Hepatocyte (in vitro differentiated cells): Measurements from ENCODE around the gene POU2F1.

Experiments used
- EZH2 ChIP-seq: fragments of 200-600 bp; sonication (generic); IDR thresholded peaks from 2 replicates; pipeline ENCODE4 v1.6.1; 2016; ENCODE audit warnings: antibody characterized with exemption, mild to moderate bottlenecking, borderline replicate concordance
- TF ChIP-seq, protein P1 (sequence below): fragments of 200-600 bp; sonication (generic); IDR thresholded peaks from 2 replicates; pipeline ENCODE4 v1.5.1; 2016; ENCODE audit warnings: antibody characterized with exemption, mild to moderate bottlenecking; ENCODE audit not compliant: poor library complexity

DNA sequence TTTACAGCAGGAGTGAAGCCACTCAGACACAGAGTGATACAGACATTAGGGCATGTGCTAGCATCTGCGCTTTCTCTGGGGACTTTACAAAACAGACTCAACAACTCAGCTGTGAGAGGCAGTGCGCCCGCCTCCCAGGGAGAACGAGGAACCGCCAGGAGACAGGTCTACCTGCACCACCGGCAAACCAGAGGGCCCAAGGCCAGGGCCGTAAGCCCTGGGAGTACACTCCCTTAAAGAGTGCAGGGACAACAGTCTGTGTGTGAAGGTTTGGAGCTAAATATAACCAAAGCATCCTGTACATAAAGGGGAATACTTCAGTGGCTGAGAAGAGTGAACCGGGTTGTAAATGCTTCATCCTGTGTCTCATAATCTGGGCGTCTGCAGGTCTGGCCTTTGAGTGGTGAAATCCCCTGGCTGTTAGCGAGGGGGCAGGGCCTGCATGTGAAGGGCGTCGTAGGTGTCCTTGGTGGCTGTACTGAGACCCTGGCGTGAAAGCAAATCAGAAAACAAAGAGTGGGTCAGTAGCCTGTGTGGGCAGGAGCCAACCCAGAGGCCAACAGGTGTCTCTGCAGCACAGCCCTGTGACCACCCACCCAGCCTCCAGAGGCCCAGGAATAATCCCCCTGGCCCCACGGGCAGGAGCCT lies 210.7 kb downstream of the POU2F1 start:
- TF ChIP-seq, protein P1, sequence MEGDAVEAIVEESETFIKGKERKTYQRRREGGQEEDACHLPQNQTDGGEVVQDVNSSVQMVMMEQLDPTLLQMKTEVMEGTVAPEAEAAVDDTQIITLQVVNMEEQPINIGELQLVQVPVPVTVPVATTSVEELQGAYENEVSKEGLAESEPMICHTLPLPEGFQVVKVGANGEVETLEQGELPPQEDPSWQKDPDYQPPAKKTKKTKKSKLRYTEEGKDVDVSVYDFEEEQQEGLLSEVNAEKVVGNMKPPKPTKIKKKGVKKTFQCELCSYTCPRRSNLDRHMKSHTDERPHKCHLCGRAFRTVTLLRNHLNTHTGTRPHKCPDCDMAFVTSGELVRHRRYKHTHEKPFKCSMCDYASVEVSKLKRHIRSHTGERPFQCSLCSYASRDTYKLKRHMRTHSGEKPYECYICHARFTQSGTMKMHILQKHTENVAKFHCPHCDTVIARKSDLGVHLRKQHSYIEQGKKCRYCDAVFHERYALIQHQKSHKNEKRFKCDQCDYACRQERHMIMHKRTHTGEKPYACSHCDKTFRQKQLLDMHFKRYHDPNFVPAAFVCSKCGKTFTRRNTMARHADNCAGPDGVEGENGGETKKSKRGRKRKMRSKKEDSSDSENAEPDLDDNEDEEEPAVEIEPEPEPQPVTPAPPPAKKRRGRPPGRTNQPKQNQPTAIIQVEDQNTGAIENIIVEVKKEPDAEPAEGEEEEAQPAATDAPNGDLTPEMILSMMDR = no peak
- TF ChIP-seq EZH2 = no peak
